Fibroblast of lung (primary cell): ENCODE data around the gene DNMT3L.

ENCODE experiments used
- EZH2 ChIP-seq: IDR thresholded peaks from 2 replicates; pipeline ENCODE4 v1.5.1; 2012; ENCODE audit warnings: low read length, control low read depth, mild to moderate bottlenecking; ENCODE audit errors: missing control alignments
- TF ChIP-seq, protein P1 (sequence below), 2 donors: IDR thresholded peaks in 1 of 2; conservative IDR thresholded peaks in 1 of 2; 1 replicate in 1 of 2; 2 replicates in 1 of 2; pipeline ENCODE4 v1.5.1; 2011 to 2012; ENCODE audit warnings: low read length in 2 of 2, control low read depth in 1 of 2, inconsistent platforms in 1 of 2, low read depth in 1 of 2, mild to moderate bottlenecking in 1 of 2

DNA sequence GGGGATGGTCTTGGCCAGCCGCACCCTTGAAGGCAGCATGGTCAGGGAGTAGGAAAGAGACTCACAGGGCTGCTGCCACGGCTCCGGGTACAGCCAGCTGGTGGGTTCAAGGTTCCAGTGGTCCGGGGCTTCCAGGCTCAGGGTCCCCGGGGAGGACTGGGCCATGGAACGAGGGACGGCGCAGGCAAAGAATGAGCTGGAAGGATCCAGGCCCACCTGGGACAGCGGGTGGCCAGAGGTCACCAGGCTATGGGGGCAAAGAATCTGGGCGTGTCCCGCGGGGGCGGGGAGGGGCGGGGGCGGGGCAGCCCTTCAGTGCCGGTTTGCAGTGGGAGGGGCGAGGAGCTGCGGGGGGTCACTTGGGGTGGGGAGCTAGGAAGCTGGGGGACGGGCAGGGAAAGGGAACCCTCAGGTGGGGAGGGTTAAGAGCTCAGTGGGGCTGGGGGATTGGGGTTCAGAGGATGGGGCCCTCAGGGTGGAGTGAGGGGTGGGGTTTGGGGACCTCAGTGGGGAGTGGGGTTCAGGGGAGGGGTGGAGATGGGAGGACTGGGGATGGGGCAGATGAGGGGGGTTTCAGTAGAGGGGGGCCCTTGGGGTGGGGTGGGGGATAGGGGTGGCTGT, at the start of gene DNMT3L:
- TF ChIP-seq, protein P1, sequence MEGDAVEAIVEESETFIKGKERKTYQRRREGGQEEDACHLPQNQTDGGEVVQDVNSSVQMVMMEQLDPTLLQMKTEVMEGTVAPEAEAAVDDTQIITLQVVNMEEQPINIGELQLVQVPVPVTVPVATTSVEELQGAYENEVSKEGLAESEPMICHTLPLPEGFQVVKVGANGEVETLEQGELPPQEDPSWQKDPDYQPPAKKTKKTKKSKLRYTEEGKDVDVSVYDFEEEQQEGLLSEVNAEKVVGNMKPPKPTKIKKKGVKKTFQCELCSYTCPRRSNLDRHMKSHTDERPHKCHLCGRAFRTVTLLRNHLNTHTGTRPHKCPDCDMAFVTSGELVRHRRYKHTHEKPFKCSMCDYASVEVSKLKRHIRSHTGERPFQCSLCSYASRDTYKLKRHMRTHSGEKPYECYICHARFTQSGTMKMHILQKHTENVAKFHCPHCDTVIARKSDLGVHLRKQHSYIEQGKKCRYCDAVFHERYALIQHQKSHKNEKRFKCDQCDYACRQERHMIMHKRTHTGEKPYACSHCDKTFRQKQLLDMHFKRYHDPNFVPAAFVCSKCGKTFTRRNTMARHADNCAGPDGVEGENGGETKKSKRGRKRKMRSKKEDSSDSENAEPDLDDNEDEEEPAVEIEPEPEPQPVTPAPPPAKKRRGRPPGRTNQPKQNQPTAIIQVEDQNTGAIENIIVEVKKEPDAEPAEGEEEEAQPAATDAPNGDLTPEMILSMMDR (conservative IDR thresholded peaks at IDR 0.05 in 1 of 2, IDR thresholded peaks at IDR 0.05 in 1 of 2; ENCODE audit: low read depth in 1 of 2, low read length in 2 of 2) = no peak
- no peak for TF ChIP-seq EZH2
